ENCODE results near the gene GGCX. TPM values are rescaled to one million over a fixed set of nuclear protein-coding genes. Genes with fewer than 3 reads are reported as not detected.
A peak's percentile ranks its signal among the peaks of the same experiment; 100 is the strongest.

Gene GGCX
- total and polyA plus RNA-seq, 9 of the 15 experiments (the other 6 are each of a cell fraction or from before 2014, with no cell fraction given), result 14.4 to 47.1 (median 28.1) TPM

GRCh38 chr2:85501248-85501647 lies 60.0 kb downstream of the GGCX start:
- intact Hi-C loops (cut with micrococcal nuclease) (loop anchor here (2.0 kb wide), 1 partner anchor 80 kb away; no protein-coding TSS in a partner anchor), in situ Hi-C loops (cut with MboI) (no loop called here)
- peak overlapping the region in 1 of 2 experiments; percentile 61; a peak in 1 of 4 replicates for H3K9ac ChIP-seq (ENCODE audit: insufficient read depth in 1 of 2, low read depth in 2 of 2, low read length in 2 of 2)
- no peaks in the 10 kb centered on the region for H3K9me1 ChIP-seq (ENCODE audit: control insufficient read depth, insufficient read depth, low read length)
- ChIA-PET POLR2A (interaction anchor here (1.3 to 3.7 kb wide), 5 partner anchors 10 to 42 kb away, joined by 3 to 59 read pairs (median 4); partner anchors contain the start of gene MAT2A), CTCF (ENCODE audit: low intra/inter-chr PET ratio) (no interaction called here)
- ATAC-seq (peak; percentile 63), DNase-seq (ENCODE audit: extremely low read depth in 1 of 4, low spot score in 3 of 4) (peak; percentile 45 to 82 (median 54)), FAIRE-seq (peak; percentile 85)
- H3K4me1 ChIP-seq (replicated peaks in 1 of 2; ENCODE audit: control insufficient read depth in 2 of 2, insufficient read depth in 2 of 2, low read length in 2 of 2), result peaks cover 44 to 66% of the 10 kb centered on the region in 2 experiments
- no peaks in the 10 kb centered on the region for H4K20me1 ChIP-seq (replicated peaks; ENCODE audit: control insufficient read depth, insufficient read depth, low read length)
- 11% methylated on average over 3 of the region's 3 CpGs for WGBS (ENCODE audit: insufficient coverage, low coverage, missing lambda C conversion rate)
- no peaks in the 10 kb centered on the region for H3K9me3 ChIP-seq (replicated peaks; ENCODE audit: control insufficient read depth, insufficient read depth, low read depth, low read length)
- peak overlapping the region; percentile 47 for H3K4me2 ChIP-seq (ENCODE audit: insufficient read depth, low read length)
- no TSS peak for BruUV-seq (replicated peaks)
- no peak overlapping the region for H3K4me3 ChIP-seq
- H3K79me2 ChIP-seq (ENCODE audit: control insufficient read depth, insufficient read depth, low read length), result peaks cover 24% of the 10 kb centered on the region
- H2AFZ ChIP-seq (ENCODE audit: low read depth, low read length), result peak overlapping the region; percentile 86
- H3K27me3 ChIP-seq (ENCODE audit: control insufficient read depth in 2 of 2, insufficient read depth in 2 of 2, low read length in 2 of 2), result no peaks in the 10 kb centered on the region
- H3K27ac ChIP-seq (ENCODE audit: extremely low read depth, low read depth, low read length), result peak overlapping the region; percentile 76
- H3K36me3 ChIP-seq (ENCODE audit: control insufficient read depth, insufficient read depth, low read length), result no peaks in the 10 kb centered on the region; the same call in 2 of the 3 replicates
- TF ChIP-seq XRCC5 (IDR thresholded peaks at IDR 0.05; ENCODE audit: low read depth, low read length) (no peak), ZNF12 (CRISPR knock-in tag; IDR thresholded peaks at IDR 0.05) (no peak), FOXO4 (CRISPR knock-in tag; IDR thresholded peaks at IDR 0.05) (no peak), NFIC (IDR thresholded peaks at IDR 0.05) (no peak), CBX8 (IDR thresholded peaks at IDR 0.05; ENCODE audit: borderline replicate concordance, extremely low read depth, low read depth, low read length, poor library complexity, severe bottlenecking) (no peak), ZNF146 (CRISPR knock-in tag; IDR thresholded peaks at IDR 0.05; ENCODE audit: unreplicated experiment) (no peak), DNMT1 (IDR thresholded peaks at IDR 0.05) (no peak), ZNF79 (CRISPR knock-in tag; IDR thresholded peaks at IDR 0.05; ENCODE audit: low read depth) (no peak), ESRRA (IDR thresholded peaks at IDR 0.05; ENCODE audit: borderline replicate concordance, low read depth) (peak; percentile 92), FOXK2 (conservative IDR thresholded peaks at IDR 0.05 in 1 of 2, IDR thresholded peaks at IDR 0.05 in 1 of 2; ENCODE audit: low read depth in 2 of 2) (no peak), FOXP1 (CRISPR knock-in tag; IDR thresholded peaks at IDR 0.05) (no peak), THRB (CRISPR knock-in tag; conservative IDR thresholded peaks at IDR 0.05) (0 out of 2 replicates have a peak, but pooled peaks have one; percentile 14), ZNF121 (CRISPR knock-in tag; conservative IDR thresholded peaks at IDR 0.05) (no peak)

All from K562 (cell line).